Testis (tissue), 2 donors: ENCODE data around the gene CDYL.

Experiments
- CTCF ChIP-seq, 3 experiments: fragments of 450-650 bp in 2 of 3; fragments of 200-600 bp in 1 of 3; sonication (generic) in 1 of 3; IDR thresholded peaks; one replicate each; pipeline ENCODE4 v1.5.1; 2016 to 2019; ENCODE audit warnings: antibody characterized with exemption in 3 of 3, mild to moderate bottlenecking in 2 of 3, moderate library complexity in 1 of 3
- POLR2A ChIP-seq: fragments of 450-650 bp; IDR thresholded peaks from one replicate; pipeline ENCODE4 v1.6.1; 2017; ENCODE audit warnings: antibody characterized with exemption, mild to moderate bottlenecking, moderate library complexity

- TF ChIP-seq CTCF (IDR thresholded peaks at IDR 0.05) (no peak), POLR2A (no peak)
Observed at GRCh38 chr6:4780360-4780812, 4.2 kb downstream of the CDYL start.
